ENCODE data around the gene CENPP. TPM values are rescaled to one million over a fixed set of nuclear protein-coding genes. Genes with fewer than 3 reads are reported as not detected.

CENPP gene
- total RNA-seq, 1 experiment from 2014 or later = 4.2 TPM

GRCh38 chr9:92610470-92611420 lies 285.0 kb downstream of the CENPP start:
- Mint-ChIP-seq H3K36me3 (ENCODE audit: insufficient read depth, unreplicated experiment) (peaks cover 38% of the 10 kb centered on the region), H3K27ac (ENCODE audit: low read depth, unreplicated experiment) (no peak overlapping the region), H3K27me3 (ENCODE audit: insufficient read depth, unreplicated experiment) (no peaks in the 10 kb centered on the region), H3K4me3 (ENCODE audit: unreplicated experiment) (no peak overlapping the region), H3K9me3 (ENCODE audit: unreplicated experiment) (no peaks in the 10 kb centered on the region), H3K4me1 (ENCODE audit: insufficient read depth, unreplicated experiment) (peaks cover 8% of the 10 kb centered on the region)
- CTCF ChIA-PET = no interaction called here
- no peak for TF ChIP-seq CTCF (IDR thresholded peaks at IDR 0.05; ENCODE audit: unreplicated experiment)
- intact Hi-C loops (cut with micrococcal nuclease) = no loop called here
- DNase-seq (ENCODE audit: unreplicated experiment) = no peak
- BruUV-seq (replicated peaks) = no TSS peak
- POLR2A ChIA-PET = interaction anchor here (1.8 to 2.3 kb wide), 2 partner anchors 10 to 11 kb away, joined by 5 to 9 read pairs; no protein-coding TSS in a partner anchor

DNA sequence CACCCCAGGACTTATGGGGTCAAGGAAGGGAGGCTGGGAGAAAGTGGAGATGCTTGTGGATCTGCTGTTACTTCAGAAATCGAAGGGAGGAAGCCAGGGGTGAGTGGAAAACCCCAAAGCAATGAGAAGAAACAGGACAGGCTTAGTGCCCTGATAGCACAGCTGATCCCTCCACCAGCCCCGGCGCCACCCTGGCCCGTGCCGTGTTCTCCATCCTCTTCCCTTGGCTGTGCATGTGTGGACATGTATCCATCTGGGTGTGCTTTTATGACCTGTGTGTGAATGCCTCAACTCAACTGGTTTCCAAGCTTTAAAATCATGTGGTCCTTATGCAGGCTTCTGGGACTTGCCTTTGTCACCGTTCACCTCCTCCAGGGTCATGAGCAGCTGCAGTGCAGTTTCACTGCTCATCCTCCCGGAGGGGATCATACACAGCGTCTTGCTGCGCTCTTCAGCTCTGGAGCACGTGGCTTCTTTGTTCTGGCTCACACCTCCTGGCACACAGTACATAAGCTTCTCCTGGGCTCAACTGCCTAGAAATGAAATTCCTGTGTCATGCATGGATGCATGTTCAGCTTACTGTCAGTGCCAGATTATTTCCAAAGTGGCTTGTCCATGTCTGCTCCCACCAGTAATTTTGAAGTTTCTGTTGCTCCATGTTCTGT lies 286.0 kb downstream of the CENPP start:
- peak overlapping the region; percentile 67 for H3K27ac Mint-ChIP-seq (ENCODE audit: low read depth, unreplicated experiment)
- H3K4me3 Mint-ChIP-seq (ENCODE audit: unreplicated experiment) = no peak overlapping the region
- no TSS peak for BruUV-seq (replicated peaks)

DNA sequence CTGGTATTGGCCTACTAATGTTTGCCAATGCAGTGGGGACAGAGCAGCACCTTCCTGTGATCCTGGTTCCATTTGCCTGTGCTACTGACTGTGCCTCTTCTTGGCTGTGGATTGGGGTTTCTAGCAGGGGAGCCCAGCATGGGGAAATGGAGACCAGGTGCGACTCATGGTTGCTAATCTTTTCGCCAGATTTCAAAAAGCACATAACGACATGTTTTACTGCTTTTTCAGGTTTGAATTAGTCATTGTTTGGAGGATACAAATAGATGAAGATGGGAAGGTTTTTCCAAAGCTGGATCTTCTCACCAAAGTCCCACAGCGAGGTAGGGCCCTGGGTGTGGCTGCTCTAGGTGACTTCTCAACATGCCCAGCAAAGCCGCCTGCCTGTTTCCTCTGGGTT lies 286.5 kb downstream of the CENPP start:
- Mint-ChIP-seq H3K27ac (ENCODE audit: low read depth, unreplicated experiment) (peak overlapping the region; percentile 67), H3K4me3 (ENCODE audit: unreplicated experiment) (no peak overlapping the region), H3K27me3 (ENCODE audit: insufficient read depth, unreplicated experiment) (no peaks in the 10 kb centered on the region), H3K9me3 (ENCODE audit: unreplicated experiment) (no peaks in the 10 kb centered on the region), H3K36me3 (ENCODE audit: insufficient read depth, unreplicated experiment) (peaks cover 52% of the 10 kb centered on the region), H3K4me1 (ENCODE audit: insufficient read depth, unreplicated experiment) (peaks cover 8% of the 10 kb centered on the region)
- ChIA-PET CTCF (no interaction called here), POLR2A (interaction anchor here (1.8 kb wide), 1 partner anchor 8 kb away, joined by 5 read pairs; no protein-coding TSS in a partner anchor)
- TF ChIP-seq CTCF (IDR thresholded peaks at IDR 0.05; ENCODE audit: unreplicated experiment) = no peak
- intact Hi-C loops (cut with micrococcal nuclease) = no loop called here
- DNase-seq (ENCODE audit: unreplicated experiment) = no peak
- no TSS peak for BruUV-seq (replicated peaks)

More for the DNA sequence above, 286.0 kb downstream of the CENPP start:
- no peak for TF ChIP-seq CTCF (IDR thresholded peaks at IDR 0.05; ENCODE audit: unreplicated experiment)
- ChIA-PET POLR2A (interaction anchor here (1.8 kb wide), 1 partner anchor 9 kb away, joined by 5 read pairs; no protein-coding TSS in a partner anchor), CTCF (no interaction called here)
- Mint-ChIP-seq H3K4me1 (ENCODE audit: insufficient read depth, unreplicated experiment) (peaks cover 8% of the 10 kb centered on the region), H3K36me3 (ENCODE audit: insufficient read depth, unreplicated experiment) (peaks cover 48% of the 10 kb centered on the region), H3K27me3 (ENCODE audit: insufficient read depth, unreplicated experiment) (no peaks in the 10 kb centered on the region), H3K9me3 (ENCODE audit: unreplicated experiment) (no peaks in the 10 kb centered on the region)
- DNase-seq (ENCODE audit: unreplicated experiment) = no peak
- intact Hi-C loops (cut with micrococcal nuclease) = no loop called here

- no peaks in the 10 kb centered on the region for H3K9me3 Mint-ChIP-seq (ENCODE audit: unreplicated experiment)
- ChIA-PET POLR2A (interaction anchor here (0.6 to 1.1 kb wide), 2 partner anchors 16 to 107 kb away, joined by 3 to 5 read pairs; no protein-coding TSS in a partner anchor), CTCF (interaction anchor here (0.8 kb wide), 1 partner anchor 24 kb away, joined by 3 read pairs; no protein-coding TSS in a partner anchor)
- H3K4me3 Mint-ChIP-seq (ENCODE audit: unreplicated experiment) = no peak overlapping the region
- no peak for DNase-seq (ENCODE audit: unreplicated experiment)
- H3K27me3 Mint-ChIP-seq (ENCODE audit: insufficient read depth, unreplicated experiment) = no peaks in the 10 kb centered on the region
- TF ChIP-seq CTCF (IDR thresholded peaks at IDR 0.05; ENCODE audit: unreplicated experiment) = no peak
- H3K27ac Mint-ChIP-seq (ENCODE audit: low read depth, unreplicated experiment) = no peak overlapping the region
- H3K36me3 Mint-ChIP-seq (ENCODE audit: insufficient read depth, unreplicated experiment) = peaks cover 57% of the 10 kb centered on the region
- BruUV-seq (replicated peaks) = no TSS peak
- intact Hi-C loops (cut with micrococcal nuclease) = no loop called here
- H3K4me1 Mint-ChIP-seq (ENCODE audit: insufficient read depth, unreplicated experiment) = peaks cover 6% of the 10 kb centered on the region
Observed at GRCh38 chr9:92612816-92613215, 287.1 kb downstream of the CENPP start.

Measured in MCF 10A (cell line).